ENCODE data around the gene ACO1. TPM values are rescaled to one million over a fixed set of nuclear protein-coding genes. Genes with fewer than 3 reads are reported as not detected.

The ACO1 gene
- polyA plus RNA-seq, 3 donors: 2.9 to 12.5 (median 10.5) TPM

- H3K9ac ChIP-seq (ENCODE audit: insufficient read depth, low read length, poor library complexity, severe bottlenecking): no peak overlapping the region
- no peak overlapping the region for H3K27ac ChIP-seq (ENCODE audit: low read depth in 1 of 2, low read length in 2 of 2)
- H3K27me3 ChIP-seq (ENCODE audit: control insufficient read depth in 2 of 2, insufficient read depth in 2 of 2, low read length in 2 of 2): no peaks in the 10 kb centered on the region
- Mint-ChIP-seq H3K27ac (peak overlapping the region in 3 of 7 donors; percentile 11 to 44 (median 36)), H3K27me3 (ENCODE audit: low read depth in 3 of 3) (peaks cover 0 to 2% (median 0%) of the 10 kb centered on the region in 3 donors), H3K9me3 (peaks cover 0 to 3% (median 0%) of the 10 kb centered on the region in 7 donors), H3K4me3 (no peak overlapping the region), H3K36me3 (peaks cover 84 to 92% of the 10 kb centered on the region in 2 donors), H3K4me1 (peaks cover 7% of the 10 kb centered on the region)
- no peak for DNase-seq
- H3K36me3 ChIP-seq (replicated peaks in 1 of 2; ENCODE audit: control insufficient read depth in 1 of 2, insufficient read depth in 2 of 2, low read length in 2 of 2): peaks cover 77 to 100% of the 10 kb centered on the region in 2 donors
- intact Hi-C loops (cut with micrococcal nuclease): no loop called here
- no peaks in the 10 kb centered on the region for H4K20me1 ChIP-seq (ENCODE audit: insufficient read depth, low read length)
- no peak overlapping the region for H2AFZ ChIP-seq (ENCODE audit: insufficient read depth, low read depth, low read length, poor library complexity, severe bottlenecking)
- TF ChIP-seq CTCF (IDR thresholded peaks at IDR 0.05): no peak
- H3K4me3 ChIP-seq (replicated peaks in 1 of 3; ENCODE audit: low read depth in 2 of 3, low read length in 3 of 3): no peak overlapping the region
- no peaks in the 10 kb centered on the region for H3K4me1 ChIP-seq (ENCODE audit: control insufficient read depth in 1 of 2, insufficient read depth in 2 of 2, low read length in 2 of 2)
- no peaks in the 10 kb centered on the region for H3K9me3 ChIP-seq (replicated peaks in 1 of 2; ENCODE audit: control insufficient read depth in 1 of 2, insufficient read depth in 1 of 2, low read length in 2 of 2)
- no peak overlapping the region for H3K4me2 ChIP-seq (replicated peaks; ENCODE audit: extremely low read depth, low read length, poor library complexity, severe bottlenecking)
- no peaks in the 10 kb centered on the region for H3K79me2 ChIP-seq (ENCODE audit: insufficient read depth, low read length)
- WGBS (ENCODE audit: insufficient coverage): no CpG with 5 or more reads among the region's 4 CpGs
Measured at GRCh38 chr9:32483343-32483742, 98.9 kb downstream of the ACO1 start.

- Histone ChIP-seq H3K36me3 (replicated peaks in 1 of 2; ENCODE audit: control insufficient read depth in 1 of 2, insufficient read depth in 2 of 2, low read length in 2 of 2) (peaks cover 64 to 98% of the 10 kb centered on the region in 2 donors), H3K9ac (ENCODE audit: insufficient read depth, low read length, poor library complexity, severe bottlenecking) (no peak overlapping the region), H3K4me3 (replicated peaks in 1 of 3; ENCODE audit: low read depth in 2 of 3, low read length in 3 of 3) (no peak overlapping the region), H3K79me2 (ENCODE audit: insufficient read depth, low read length) (no peaks in the 10 kb centered on the region), H2AFZ (ENCODE audit: insufficient read depth, low read depth, low read length, poor library complexity, severe bottlenecking) (no peak overlapping the region), H3K4me2 (replicated peaks; ENCODE audit: extremely low read depth, low read length, poor library complexity, severe bottlenecking) (no peak overlapping the region), H3K9me3 (replicated peaks in 1 of 2; ENCODE audit: control insufficient read depth in 1 of 2, insufficient read depth in 1 of 2, low read length in 2 of 2) (no peaks in the 10 kb centered on the region), H4K20me1 (ENCODE audit: insufficient read depth, low read length) (no peaks in the 10 kb centered on the region), H3K4me1 (ENCODE audit: control insufficient read depth in 1 of 2, insufficient read depth in 2 of 2, low read length in 2 of 2) (no peaks in the 10 kb centered on the region), H3K27me3 (ENCODE audit: control insufficient read depth in 2 of 2, insufficient read depth in 2 of 2, low read length in 2 of 2) (no peaks in the 10 kb centered on the region), H3K27ac (ENCODE audit: low read depth in 1 of 2, low read length in 2 of 2) (no peak overlapping the region)
- TF ChIP-seq CTCF (IDR thresholded peaks at IDR 0.05): no peak
- Mint-ChIP-seq H3K4me1 (peaks cover 11% of the 10 kb centered on the region), H3K27ac (peak overlapping the region in 1 of 7 donors; percentile 20), H3K36me3 (peaks cover 83 to 88% of the 10 kb centered on the region in 2 donors), H3K27me3 (ENCODE audit: low read depth in 3 of 3) (peaks cover 0 to 3% (median 0%) of the 10 kb centered on the region in 3 donors), H3K4me3 (no peak overlapping the region), H3K9me3 (peaks cover 0 to 3% (median 0%) of the 10 kb centered on the region in 7 donors)
- intact Hi-C loops (cut with micrococcal nuclease): no loop called here
- WGBS (ENCODE audit: insufficient coverage): no CpG with 5 or more reads among the region's 2 CpGs
- DNase-seq: no peak
Measured at GRCh38 chr9:32486839-32487562, 102.6 kb downstream of the ACO1 start.

Data from CD14-positive monocyte (primary cell).